WTC11 (cell line): ENCODE measurements around the gene ARHGAP28. TPM values are rescaled to one million over a fixed set of nuclear protein-coding genes. Genes with fewer than 3 reads are reported as not detected.

Source experiments
- ATAC-seq: fragments of 200-7000 bp; cut with Tn5 transposase; 2 replicates; pipeline ENCODE4 v1.10.0; 2021; ENCODE audit warnings: mild to moderate bottlenecking, moderate library complexity
- CTCF ChIA-PET: fragments of 300-600 bp; sonication (Branson Sonifier 250); formaldehyde crosslinking; loops from one replicate; lab custom pipeline; 2021; ENCODE audit warnings: antibody characterized with exemption; lab: Charles Lee
- POLR2A ChIA-PET: fragments of 350-600 bp; sonication (Branson Sonifier 250); formaldehyde crosslinking; loops from one replicate; lab custom pipeline; 2021; ENCODE audit warnings: antibody characterized with exemption; lab: Charles Lee
- DNase-seq: peaks from one replicate; pipeline ENCODE4 v3.0.0; 2021; ENCODE audit warnings: low spot score
- H3K27ac Mint-ChIP-seq: 2 replicates; pipeline ENCODE4 v1.8.0; 2021; ENCODE audit warnings: mixed read lengths
- H3K27me3 Mint-ChIP-seq: 2 replicates; pipeline ENCODE4 v1.8.0; 2021; ENCODE audit warnings: low read depth, mild to moderate bottlenecking, moderate library complexity, mixed read lengths
- H3K36me3 Mint-ChIP-seq: 2 replicates; pipeline ENCODE4 v1.8.0; 2021; ENCODE audit warnings: mixed read lengths
- H3K4me1 Mint-ChIP-seq: 2 replicates; pipeline ENCODE4 v1.8.0; 2022; ENCODE audit warnings: mixed read lengths
- H3K4me3 Mint-ChIP-seq: 2 replicates; pipeline ENCODE4 v1.8.0; 2021; ENCODE audit warnings: mild to moderate bottlenecking, moderate library complexity, mixed read lengths
- H3K9me3 Mint-ChIP-seq: 2 replicates; pipeline ENCODE4 v1.8.0; 2021; ENCODE audit warnings: mixed read lengths
- ATF3 ChIP-seq: sonication (generic); formaldehyde crosslinking; conservative IDR thresholded peaks from 2 replicates; pipeline ENCODE4 v1.8.1; 2022; ENCODE audit warnings: mild to moderate bottlenecking, missing genetic modification reagents
- E2F1 ChIP-seq: sonication (generic); formaldehyde crosslinking; IDR thresholded peaks from 2 replicates; pipeline ENCODE4 v1.8.0; 2022; ENCODE audit warnings: mild to moderate bottlenecking, missing genetic modification reagents
- ESRRA ChIP-seq: sonication (generic); formaldehyde crosslinking; IDR thresholded peaks from 2 replicates; pipeline ENCODE4 v1.8.1; 2022; ENCODE audit warnings: mild to moderate bottlenecking, missing genetic modification reagents, borderline replicate concordance
- FOXP1 ChIP-seq: sonication (generic); formaldehyde crosslinking; IDR thresholded peaks from 2 replicates; pipeline ENCODE4 v1.8.0; 2022; ENCODE audit warnings: missing genetic modification reagents, mild to moderate bottlenecking, moderate library complexity, borderline replicate concordance
- KAT7 ChIP-seq: sonication (generic); formaldehyde crosslinking; IDR thresholded peaks from 2 replicates; pipeline ENCODE4 v1.8.1; 2023; ENCODE audit warnings: missing genetic modification reagents, mild to moderate bottlenecking, borderline replicate concordance
- MXD4 ChIP-seq: fragments of 250-450 bp; sonication (Bioruptor Pico); IDR thresholded peaks from 2 replicates; pipeline ENCODE4 v1.8.0; 2021; ENCODE audit warnings: mild to moderate bottlenecking, moderate library complexity, borderline replicate concordance
- NFATC4 ChIP-seq: fragments of 250-450 bp; sonication (Bioruptor Pico); IDR thresholded peaks from 2 replicates; pipeline ENCODE4 v1.9.0; 2021; ENCODE audit warnings: mild to moderate bottlenecking
- PREB ChIP-seq: sonication (generic); formaldehyde crosslinking; IDR thresholded peaks from 2 replicates; pipeline ENCODE4 v1.8.1; 2022; ENCODE audit warnings: mild to moderate bottlenecking, missing genetic modification reagents, moderate library complexity, borderline replicate concordance
- RELA ChIP-seq: sonication (generic); formaldehyde crosslinking; IDR thresholded peaks from 2 replicates; pipeline ENCODE4 v1.8.1; 2022; ENCODE audit warnings: missing genetic modification reagents, mild to moderate bottlenecking, borderline replicate concordance
- SMAD4 ChIP-seq: sonication (generic); formaldehyde crosslinking; IDR thresholded peaks from 2 replicates; pipeline ENCODE4 v1.8.0; 2022; ENCODE audit warnings: mild to moderate bottlenecking, missing genetic modification reagents
- SP1 ChIP-seq: sonication (generic); formaldehyde crosslinking; conservative IDR thresholded peaks from 2 replicates; pipeline ENCODE4 v1.8.1; 2022; ENCODE audit warnings: missing genetic modification reagents
- STAT6 ChIP-seq: sonication (generic); formaldehyde crosslinking; conservative IDR thresholded peaks from 2 replicates; pipeline ENCODE4 v1.8.1; 2023; ENCODE audit warnings: mild to moderate bottlenecking, low read depth, missing genetic modification reagents, moderate library complexity
- ZNF138 ChIP-seq: sonication (generic); formaldehyde crosslinking; conservative IDR thresholded peaks from 2 replicates; pipeline ENCODE4 v1.8.1; 2022; ENCODE audit warnings: mild to moderate bottlenecking, moderate library complexity, missing genetic modification reagents
- ZNF219 ChIP-seq: sonication (generic); formaldehyde crosslinking; IDR thresholded peaks from 2 replicates; pipeline ENCODE4 v1.8.0; 2023; ENCODE audit warnings: missing genetic modification reagents, mild to moderate bottlenecking, borderline replicate concordance
- ZNF232 ChIP-seq: sonication (generic); formaldehyde crosslinking; IDR thresholded peaks from 2 replicates; pipeline ENCODE4 v1.8.0; 2022; ENCODE audit warnings: mild to moderate bottlenecking, missing genetic modification reagents
- ZNF281 ChIP-seq: sonication (generic); formaldehyde crosslinking; IDR thresholded peaks from 2 replicates; pipeline ENCODE4 v1.8.0; 2023; ENCODE audit warnings: mild to moderate bottlenecking, missing genetic modification reagents
- ZNF532 ChIP-seq: fragments of 250-450 bp; sonication (Bioruptor Pico); IDR thresholded peaks from 2 replicates; pipeline ENCODE4 v1.9.0; 2021; ENCODE audit warnings: mild to moderate bottlenecking, borderline replicate concordance
- total RNA-seq: library from RNA; stranded (reverse); gene quantifications from 3 replicates; pipeline ENCODE4 v1.2.3, GENCODE V29; 2021
- TF ChIP-seq, protein P1 (sequence below): sonication (generic); formaldehyde crosslinking; IDR thresholded peaks from 2 replicates; pipeline ENCODE4 v1.8.1; 2022; ENCODE audit warnings: low read depth, mild to moderate bottlenecking, moderate library complexity, missing genetic modification reagents, borderline replicate concordance
- TF ChIP-seq, protein P2 (sequence below): sonication (generic); formaldehyde crosslinking; IDR thresholded peaks from 2 replicates; pipeline ENCODE4 v1.8.1; 2023; ENCODE audit warnings: mild to moderate bottlenecking, missing genetic modification reagents, borderline replicate concordance

The ARHGAP28 gene
- total RNA-seq, 1 experiment from 2014 or later: 14.8 TPM

DNA sequence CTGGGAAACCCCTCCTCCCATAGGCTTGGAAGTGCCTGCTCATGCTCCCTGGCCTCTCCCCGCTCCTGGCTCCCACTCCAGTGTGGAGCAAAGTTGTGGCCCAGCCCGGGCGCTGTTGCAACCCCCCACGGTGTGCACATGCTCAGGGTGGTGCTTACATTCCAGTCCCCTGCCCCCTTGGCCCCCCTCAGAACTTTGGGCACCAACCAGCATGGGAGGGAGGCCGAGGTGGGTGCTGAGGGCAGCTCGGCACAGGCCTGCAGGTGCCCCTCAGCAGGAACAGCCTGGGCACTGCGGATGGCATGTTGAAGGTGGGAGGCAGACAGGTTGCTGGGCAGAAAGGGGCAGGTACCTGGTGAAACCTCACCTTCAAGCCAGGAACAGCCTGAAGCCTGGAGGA, 125.3 kb downstream of the ARHGAP28 start:
- CTCF ChIA-PET: no interaction called here
- H3K36me3 Mint-ChIP-seq: peaks cover 47% of the 10 kb centered on the region
- TF ChIP-seq NFATC4 (CRISPR knock-in tag) (no peak), SMAD4 (CRISPR knock-in tag) (no peak), SP1 (CRISPR knock-in tag) (no peak), MXD4 (CRISPR knock-in tag) (no peak), ESRRA (no peak), STAT6 (CRISPR knock-in tag) (no peak), KAT7 (CRISPR knock-in tag) (no peak), ZNF232 (CRISPR knock-in tag) (no peak), ZNF138 (CRISPR knock-in tag) (no peak), ZNF219 (no peak), RELA (CRISPR knock-in tag) (no peak), PREB (CRISPR knock-in tag) (no peak), E2F1 (CRISPR knock-in tag) (no peak), FOXP1 (CRISPR knock-in tag) (no peak), ZNF281 (CRISPR knock-in tag) (no peak), ATF3 (CRISPR knock-in tag) (no peak), ZNF532 (no peak)
- TF ChIP-seq, protein P1, sequence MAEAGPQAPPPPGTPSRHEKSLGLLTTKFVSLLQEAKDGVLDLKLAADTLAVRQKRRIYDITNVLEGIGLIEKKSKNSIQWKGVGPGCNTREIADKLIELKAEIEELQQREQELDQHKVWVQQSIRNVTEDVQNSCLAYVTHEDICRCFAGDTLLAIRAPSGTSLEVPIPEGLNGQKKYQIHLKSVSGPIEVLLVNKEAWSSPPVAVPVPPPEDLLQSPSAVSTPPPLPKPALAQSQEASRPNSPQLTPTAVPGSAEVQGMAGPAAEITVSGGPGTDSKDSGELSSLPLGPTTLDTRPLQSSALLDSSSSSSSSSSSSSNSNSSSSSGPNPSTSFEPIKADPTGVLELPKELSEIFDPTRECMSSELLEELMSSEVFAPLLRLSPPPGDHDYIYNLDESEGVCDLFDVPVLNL (CRISPR knock-in tag): no peak
- TF ChIP-seq, protein P2, sequence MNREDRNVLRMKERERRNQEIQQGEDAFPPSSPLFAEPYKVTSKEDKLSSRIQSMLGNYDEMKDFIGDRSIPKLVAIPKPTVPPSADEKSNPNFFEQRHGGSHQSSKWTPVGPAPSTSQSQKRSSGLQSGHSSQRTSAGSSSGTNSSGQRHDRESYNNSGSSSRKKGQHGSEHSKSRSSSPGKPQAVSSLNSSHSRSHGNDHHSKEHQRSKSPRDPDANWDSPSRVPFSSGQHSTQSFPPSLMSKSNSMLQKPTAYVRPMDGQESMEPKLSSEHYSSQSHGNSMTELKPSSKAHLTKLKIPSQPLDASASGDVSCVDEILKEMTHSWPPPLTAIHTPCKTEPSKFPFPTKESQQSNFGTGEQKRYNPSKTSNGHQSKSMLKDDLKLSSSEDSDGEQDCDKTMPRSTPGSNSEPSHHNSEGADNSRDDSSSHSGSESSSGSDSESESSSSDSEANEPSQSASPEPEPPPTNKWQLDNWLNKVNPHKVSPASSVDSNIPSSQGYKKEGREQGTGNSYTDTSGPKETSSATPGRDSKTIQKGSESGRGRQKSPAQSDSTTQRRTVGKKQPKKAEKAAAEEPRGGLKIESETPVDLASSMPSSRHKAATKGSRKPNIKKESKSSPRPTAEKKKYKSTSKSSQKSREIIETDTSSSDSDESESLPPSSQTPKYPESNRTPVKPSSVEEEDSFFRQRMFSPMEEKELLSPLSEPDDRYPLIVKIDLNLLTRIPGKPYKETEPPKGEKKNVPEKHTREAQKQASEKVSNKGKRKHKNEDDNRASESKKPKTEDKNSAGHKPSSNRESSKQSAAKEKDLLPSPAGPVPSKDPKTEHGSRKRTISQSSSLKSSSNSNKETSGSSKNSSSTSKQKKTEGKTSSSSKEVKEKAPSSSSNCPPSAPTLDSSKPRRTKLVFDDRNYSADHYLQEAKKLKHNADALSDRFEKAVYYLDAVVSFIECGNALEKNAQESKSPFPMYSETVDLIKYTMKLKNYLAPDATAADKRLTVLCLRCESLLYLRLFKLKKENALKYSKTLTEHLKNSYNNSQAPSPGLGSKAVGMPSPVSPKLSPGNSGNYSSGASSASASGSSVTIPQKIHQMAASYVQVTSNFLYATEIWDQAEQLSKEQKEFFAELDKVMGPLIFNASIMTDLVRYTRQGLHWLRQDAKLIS: no peak

More for the DNA sequence above, 125.3 kb downstream of the ARHGAP28 start:
- Mint-ChIP-seq H3K27ac (no peak overlapping the region), H3K27me3 (no peaks in the 10 kb centered on the region), H3K9me3 (peaks cover 33% of the 10 kb centered on the region), H3K4me1 (peaks cover 6% of the 10 kb centered on the region), H3K4me3 (no peak overlapping the region)
- ATAC-seq (no peak), DNase-seq (no peak)
- POLR2A ChIA-PET: no interaction called here
